HuH-7 (cell line): Measurements from ENCODE around the gene OR9Q1.
A peak's percentile ranks its signal among the peaks of the same experiment; 100 is the strongest.
"Not testable (repeated sequence)": the region's sequence is repeated elsewhere in the genome, so short reads cannot be mapped to it uniquely, and the experiment has no call there.

ENCODE experiments used
- DNase-seq: peaks from one replicate; pipeline ENCODE4 v3.0.0; 2011; ENCODE audit warnings: low spot score

Gene OR9Q1

GRCh38 chr11:58023435-58023931 is at the start of gene OR9Q1:
TSS of gene OR9Q1 (plus strand) at chr11:58023881. CDS start at chr11:58179445, 155,564 bp downstream.
- DNase-seq, result no peak

GRCh38 chr11:57974132-57974531 is 49.5 kb upstream of the OR9Q1 start:
- DNase-seq, result no peak

GRCh38 chr11:57974848-57975601 is 48.7 kb upstream of the OR9Q1 start:
- DNase-seq, result no peak

GRCh38 chr11:57977709-57978108 is 46.0 kb upstream of the OR9Q1 start:
- DNase-seq, result no peak

GRCh38 chr11:57978686-57979531 is 44.8 kb upstream of the OR9Q1 start:
- peak; percentile 39 for DNase-seq

GRCh38 chr11:57979532-57980079 is 44.1 kb upstream of the OR9Q1 start:
- no peak for DNase-seq

- no peak for DNase-seq
Measured at GRCh38 chr11:57980201-57980600, 43.5 kb upstream of the OR9Q1 start.

- DNase-seq, result no peak
Measured at GRCh38 chr11:57981536-57981935, 42.1 kb upstream of the OR9Q1 start.

GRCh38 chr11:57982776-57983175 is 40.9 kb upstream of the OR9Q1 start:
- DNase-seq, result no peak

- no peak for DNase-seq
Measured at GRCh38 chr11:57983191-57983590, 40.5 kb upstream of the OR9Q1 start.

- not testable (repeated sequence) for DNase-seq
Measured at GRCh38 chr11:57999523-57999922, 24.2 kb upstream of the OR9Q1 start.

GRCh38 chr11:58000021-58000420 is 23.7 kb upstream of the OR9Q1 start:
- DNase-seq, result not testable (repeated sequence)

- DNase-seq, result no peak
Measured at GRCh38 chr11:58000699-58001098, 23.0 kb upstream of the OR9Q1 start.

GRCh38 chr11:58003036-58003435 is 20.6 kb upstream of the OR9Q1 start:
- DNase-seq, result no peak

GRCh38 chr11:58003591-58003990 is 20.1 kb upstream of the OR9Q1 start:
- DNase-seq, result no peak

- DNase-seq, result no peak
Measured at GRCh38 chr11:58004664-58005063, 19.0 kb upstream of the OR9Q1 start.

GRCh38 chr11:58006940-58007339 is 16.7 kb upstream of the OR9Q1 start:
- no peak for DNase-seq

GRCh38 chr11:58011771-58012170 is 11.9 kb upstream of the OR9Q1 start:
- no peak for DNase-seq

- no peak for DNase-seq
Measured at GRCh38 chr11:58024601-58025091, 965 bp downstream of the OR9Q1 start.

- no peak for DNase-seq
Measured at GRCh38 chr11:58027341-58027740, 3.7 kb downstream of the OR9Q1 start.

GRCh38 chr11:58028687-58029411 is 5.2 kb downstream of the OR9Q1 start:
- no peak for DNase-seq

- no peak for DNase-seq
Measured at GRCh38 chr11:58030653-58031052, 7.0 kb downstream of the OR9Q1 start, which contains the start of gene OR6Q1. TSS of gene OR6Q1 (plus strand) at chr11:58030953. CDS start at chr11:58030953, 0 bp downstream.
